Left renal cortex interstitium (tissue), 4 donors: ENCODE results near the gene NKAIN4. TPM values are rescaled to one million over a fixed set of nuclear protein-coding genes. Genes with fewer than 3 reads are reported as not detected.
"Not testable (repeated sequence)": the region's sequence is repeated elsewhere in the genome, so short reads cannot be mapped to it uniquely, and the experiment has no call there.

Source experiments
- DNase-seq, 4 donors: peaks; one replicate each; pipeline ENCODE4 v3.0.0-alpha.2; 2013; ENCODE audit warnings: low read depth in 4 of 4, low spot score in 2 of 4, missing footprints in 1 of 4
- polyA plus RNA-seq, 4 donors: library from polyadenylated mRNA; unstranded; fragments of 120-200 nt; gene quantifications; one replicate each; pipeline ENCODE4 v1.2.1, GENCODE V29; 2013; ENCODE audit not compliant: insufficient read length in 4 of 4

Gene NKAIN4
- polyA plus RNA-seq, 4 donors = 25.4 to 42.2 (median 40.8) TPM

DNA sequence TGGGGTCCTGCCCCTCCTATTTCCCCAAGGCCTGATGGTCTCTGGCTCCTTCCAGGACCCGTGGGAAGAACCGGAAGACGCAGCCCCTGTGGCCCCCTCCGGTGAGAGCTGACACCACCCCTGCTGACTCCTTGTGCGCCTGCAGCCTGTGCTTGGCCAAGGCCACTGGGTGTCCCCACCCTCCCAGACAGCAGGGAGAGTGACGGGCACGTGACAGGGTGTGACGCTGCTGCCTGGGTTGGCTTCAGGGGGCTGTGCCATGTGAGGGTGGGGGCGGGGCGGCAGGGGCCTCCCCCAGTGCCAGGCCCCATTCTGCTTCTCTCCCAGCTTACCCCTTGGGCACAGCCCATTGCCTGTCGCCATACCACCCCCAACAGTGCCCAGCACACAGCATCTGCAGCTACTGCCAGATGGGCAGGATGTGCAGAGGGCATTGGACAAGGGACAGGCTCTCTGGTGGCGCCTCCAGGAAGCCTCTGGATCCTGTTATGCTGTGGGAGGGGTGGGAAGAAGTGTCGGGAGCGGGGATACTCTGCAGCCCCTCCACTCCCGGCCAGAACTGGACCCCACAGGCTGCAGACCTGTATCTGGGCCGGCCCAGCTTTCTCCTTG, 15.6 kb downstream of the NKAIN4 start:
- no peak for DNase-seq

DNA sequence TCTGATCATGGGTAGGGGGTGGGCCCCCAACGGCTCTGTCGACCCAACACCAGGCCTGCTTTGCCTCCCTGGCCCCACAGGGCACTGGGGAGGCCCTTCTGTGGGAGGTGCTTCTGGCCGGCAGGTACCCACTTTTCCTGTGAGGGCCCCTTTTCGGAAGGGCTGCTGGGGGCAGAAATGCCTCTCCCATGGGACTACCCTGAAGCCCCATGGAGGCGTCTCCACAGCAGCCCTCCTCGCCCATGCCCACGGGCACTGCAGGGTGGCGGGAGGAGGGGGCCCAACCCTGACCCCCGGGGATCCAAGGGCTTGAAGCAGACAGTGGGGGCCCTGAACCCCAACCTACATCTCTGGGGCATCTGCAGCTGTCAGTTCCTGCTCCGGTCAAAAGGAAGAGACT, 16.2 kb downstream of the NKAIN4 start:
- no peak for DNase-seq

DNA sequence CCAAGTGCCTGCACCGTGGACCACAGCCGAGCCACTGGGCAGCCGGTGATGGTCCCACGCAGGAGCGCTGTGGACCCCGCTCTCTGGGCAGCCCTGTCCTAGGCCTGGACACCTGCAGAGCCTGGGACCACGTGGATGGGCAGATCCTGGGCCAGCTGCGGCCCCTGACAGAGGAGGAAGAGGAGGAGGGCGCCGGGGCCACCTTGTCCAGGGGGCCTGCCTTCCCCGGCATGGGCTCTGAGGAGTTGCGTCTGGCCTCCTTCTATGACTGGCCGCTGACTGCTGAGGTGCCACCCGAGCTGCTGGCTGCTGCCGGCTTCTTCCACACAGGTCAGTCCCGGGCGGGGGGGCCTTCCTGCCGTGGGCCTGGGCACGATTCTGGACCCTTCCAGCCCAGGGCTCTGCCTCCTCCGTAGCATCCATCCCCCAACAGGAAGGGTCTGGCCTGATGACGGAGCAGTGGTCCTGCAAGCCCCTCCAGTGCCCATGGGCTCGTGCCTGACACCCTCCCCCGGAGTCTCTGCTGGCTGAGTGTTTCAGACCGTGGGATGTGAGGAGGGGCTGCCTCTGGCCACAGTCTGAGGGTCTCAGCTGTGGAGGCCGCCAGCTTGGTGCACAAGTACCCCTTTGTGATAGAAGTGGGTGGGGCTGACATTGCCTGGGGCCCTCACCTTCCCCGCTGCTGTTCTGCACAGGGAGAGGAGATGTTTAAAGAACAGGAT, 18.0 kb downstream of the NKAIN4 start:
- DNase-seq = no peak

DNA sequence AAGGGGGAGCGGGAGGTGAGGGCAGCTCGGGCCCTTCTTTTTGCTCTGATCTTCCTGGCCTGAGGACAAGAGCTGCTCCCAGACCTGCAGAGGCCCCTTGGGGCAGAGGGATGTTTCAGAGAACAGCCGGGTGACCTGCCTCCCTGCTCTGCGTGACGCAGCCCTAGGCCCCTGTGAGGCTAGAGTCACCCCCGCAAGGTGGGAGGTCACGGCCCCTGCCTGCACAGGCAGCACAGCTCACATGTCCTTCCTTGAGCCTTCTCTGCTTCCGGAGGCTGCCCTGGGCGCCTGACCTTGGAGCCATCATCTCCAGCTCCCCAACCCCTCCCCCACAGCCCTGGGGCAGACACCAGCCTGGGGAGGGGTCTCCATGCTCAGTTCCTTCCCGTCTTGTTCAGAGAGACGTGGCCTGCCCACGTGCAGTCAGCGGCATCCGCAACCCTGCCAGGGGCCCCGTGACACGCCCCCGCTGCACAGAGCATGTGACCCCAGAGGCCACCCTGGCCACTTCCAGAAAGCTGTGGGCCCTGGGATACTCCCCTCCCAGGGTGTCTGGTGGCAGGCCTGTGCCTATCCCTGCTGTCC, 18.8 kb downstream of the NKAIN4 start, which contains the start of gene BIRC7:
TSS of gene BIRC7 (plus strand) at position 507 of the 585 bp plus-strand sequence. CDS start 192 bp downstream, outside the sequence.
- no peak for DNase-seq

DNA sequence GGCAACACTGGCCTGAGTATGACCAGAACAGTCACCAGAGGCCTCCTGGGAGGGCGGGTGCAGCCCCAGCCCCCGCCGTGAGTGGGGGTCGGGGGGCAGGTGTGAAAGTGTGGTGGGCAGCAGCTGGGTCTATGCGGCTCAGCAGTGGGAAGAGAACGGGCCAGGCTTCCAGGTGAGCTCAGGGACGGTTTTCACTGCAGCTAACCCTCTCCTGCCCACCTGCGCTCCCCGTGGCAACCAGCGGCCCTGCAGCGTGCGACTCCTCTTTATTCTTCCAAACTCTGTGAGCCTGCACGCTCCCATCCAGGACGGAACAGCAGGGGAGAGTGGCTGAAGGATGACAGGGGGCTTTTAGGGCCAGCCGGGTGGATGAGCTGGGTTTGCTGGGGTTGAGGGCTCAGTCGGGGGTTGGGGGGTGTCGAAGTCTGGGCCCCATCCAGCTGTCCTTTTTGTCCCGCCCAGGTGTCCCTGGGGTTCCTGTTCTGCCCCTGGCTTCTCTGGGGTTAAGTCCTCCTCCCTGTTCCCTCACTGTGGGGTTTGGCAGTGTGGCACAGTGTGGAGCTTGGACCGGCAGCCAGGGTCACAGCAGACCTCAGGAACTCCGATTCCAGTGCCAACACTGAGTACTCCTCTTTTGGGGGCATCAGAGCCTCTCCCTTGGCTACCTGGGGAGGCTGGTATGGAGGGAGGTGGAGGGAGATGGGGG, 19.4 kb downstream of the NKAIN4 start:
- no peak for DNase-seq

DNA sequence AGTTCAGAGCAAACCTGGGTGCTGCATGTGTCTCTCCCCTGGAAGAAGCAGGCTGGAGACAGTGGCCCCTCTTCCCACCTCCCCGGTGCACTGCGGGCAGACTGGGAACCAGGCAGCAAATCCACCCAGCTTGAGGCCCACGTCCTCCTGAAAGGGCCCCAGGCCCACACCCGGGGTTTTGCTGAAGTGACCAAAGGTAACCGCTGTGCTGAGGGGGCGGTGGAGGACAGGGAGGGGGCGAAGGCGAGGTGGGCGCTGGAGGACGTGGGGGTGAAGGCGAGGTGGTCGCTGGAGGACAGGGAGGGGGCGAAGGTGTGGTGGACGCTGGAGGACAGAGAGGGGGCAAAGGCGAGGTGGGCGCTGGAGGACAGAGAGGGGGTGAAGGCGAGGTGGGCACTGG, 20.3 kb downstream of the NKAIN4 start:
- no peak for DNase-seq

DNA sequence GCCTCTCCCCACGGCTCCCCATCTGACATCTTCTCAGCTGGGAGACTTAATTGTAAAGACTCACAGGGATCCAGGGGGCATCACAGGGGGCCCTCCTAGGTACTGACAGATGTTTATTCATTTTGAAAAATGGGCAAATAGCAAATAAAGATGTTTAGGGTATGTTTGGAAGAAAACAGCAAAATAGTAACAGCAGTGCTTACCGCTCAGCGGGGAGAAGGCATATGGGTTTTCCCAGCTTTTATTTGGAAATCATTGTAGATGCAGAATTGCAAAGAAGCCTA, 21.3 kb downstream of the NKAIN4 start:
- DNase-seq = no peak

DNA sequence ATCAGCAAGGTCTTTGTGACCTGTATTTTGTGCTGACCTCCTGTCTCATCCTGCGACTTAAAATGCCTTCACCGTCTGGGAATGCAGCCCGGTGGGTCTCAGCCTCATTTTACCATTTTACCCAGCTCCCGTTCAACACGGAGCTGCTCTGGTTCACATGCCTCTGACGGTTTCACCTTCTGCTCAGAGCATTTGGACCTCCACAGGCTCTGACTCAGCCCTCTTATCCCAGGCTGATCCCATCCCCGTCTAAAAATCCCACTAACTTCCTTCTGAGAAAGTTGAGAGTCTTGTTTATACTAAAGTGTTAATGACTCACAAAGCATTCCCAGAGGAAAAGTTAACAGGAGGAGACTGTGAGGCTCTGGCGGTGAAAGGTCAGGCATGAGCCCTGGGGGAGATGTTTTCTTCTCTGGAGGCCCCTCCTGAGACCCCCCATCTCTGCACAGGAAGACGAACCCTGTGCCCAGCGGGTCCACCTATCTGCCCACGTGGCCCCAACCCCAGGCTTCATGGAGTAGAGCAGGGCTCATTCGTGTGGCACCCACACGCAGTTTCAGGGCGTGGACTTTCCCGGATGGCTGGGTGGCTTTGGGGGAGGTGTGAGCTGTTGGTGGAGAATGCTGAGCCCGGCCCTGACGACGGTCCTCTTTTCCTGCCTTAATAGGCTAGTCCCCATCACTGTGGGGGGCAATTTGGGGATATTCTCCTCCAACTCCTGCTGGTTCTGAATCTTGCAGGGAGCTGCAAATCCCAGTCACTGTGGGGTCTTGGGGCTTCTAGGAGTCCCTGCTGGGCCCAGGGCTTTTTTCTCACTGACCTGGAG, 21.8 kb downstream of the NKAIN4 start:
- DNase-seq = no peak

DNA sequence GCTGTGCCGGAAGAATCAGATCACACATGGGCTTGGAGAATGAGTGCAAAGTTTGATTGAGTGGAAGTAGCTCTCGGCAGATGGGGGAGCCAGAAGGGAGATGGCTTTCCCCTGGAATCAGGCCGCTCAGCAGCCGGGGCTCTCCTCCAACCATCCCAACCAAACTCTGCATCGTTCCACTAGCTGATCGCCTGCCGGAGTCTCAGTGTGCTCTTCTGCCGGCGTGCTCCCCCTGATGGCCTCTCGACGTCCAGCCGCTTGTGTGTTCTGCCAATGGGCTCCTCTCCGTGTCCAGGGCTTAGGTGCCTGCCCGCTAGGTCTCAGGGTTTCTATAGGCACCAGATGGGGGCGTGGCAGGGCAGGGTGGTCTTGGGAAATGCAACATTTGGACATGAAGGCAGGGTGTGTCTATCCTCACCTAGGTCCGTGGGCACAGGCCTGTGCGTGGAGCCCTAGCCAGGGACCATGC, 23.4 kb downstream of the NKAIN4 start:
- DNase-seq = no peak

DNA sequence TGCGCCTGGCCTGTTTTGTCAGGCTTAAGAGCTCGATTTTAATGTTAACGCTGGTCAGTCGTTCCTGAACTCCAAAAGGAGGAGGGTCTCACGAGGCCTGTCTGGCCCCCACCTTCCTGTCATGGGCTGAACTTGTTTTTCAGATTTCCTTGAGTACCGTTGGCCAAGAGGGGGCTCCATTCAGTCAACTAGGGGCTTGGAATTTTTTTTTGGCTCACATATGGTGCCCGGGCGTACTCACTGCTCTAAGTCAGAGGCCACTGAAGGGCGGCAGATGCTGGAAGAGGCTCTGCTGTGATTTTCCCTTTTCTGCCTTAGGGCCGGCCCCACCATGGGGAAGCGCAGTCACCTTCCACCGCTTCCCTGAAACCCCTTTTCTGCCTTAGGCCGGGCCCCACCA, 25.5 kb downstream of the NKAIN4 start:
- no peak for DNase-seq

DNA sequence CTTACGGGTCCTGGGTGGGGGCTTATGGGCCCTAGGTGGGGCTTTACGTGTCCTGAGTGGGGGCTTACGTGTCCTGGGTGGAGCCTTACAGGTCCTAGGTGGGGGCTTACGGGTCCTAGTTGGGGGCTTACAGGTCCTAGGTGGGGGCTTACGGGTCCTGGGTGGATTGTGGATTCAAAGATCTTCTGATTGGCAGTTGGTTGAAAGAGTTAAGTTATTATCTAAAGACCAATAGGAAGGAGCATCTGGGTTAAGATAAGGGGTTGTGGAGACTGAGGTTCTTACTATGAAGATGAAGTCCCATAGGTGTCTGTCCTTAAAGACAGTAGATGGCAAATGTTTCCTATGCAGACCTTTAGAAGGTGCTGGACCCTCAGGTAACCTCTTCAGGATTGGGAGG, 27.0 kb downstream of the NKAIN4 start:
- no peak for DNase-seq

DNA sequence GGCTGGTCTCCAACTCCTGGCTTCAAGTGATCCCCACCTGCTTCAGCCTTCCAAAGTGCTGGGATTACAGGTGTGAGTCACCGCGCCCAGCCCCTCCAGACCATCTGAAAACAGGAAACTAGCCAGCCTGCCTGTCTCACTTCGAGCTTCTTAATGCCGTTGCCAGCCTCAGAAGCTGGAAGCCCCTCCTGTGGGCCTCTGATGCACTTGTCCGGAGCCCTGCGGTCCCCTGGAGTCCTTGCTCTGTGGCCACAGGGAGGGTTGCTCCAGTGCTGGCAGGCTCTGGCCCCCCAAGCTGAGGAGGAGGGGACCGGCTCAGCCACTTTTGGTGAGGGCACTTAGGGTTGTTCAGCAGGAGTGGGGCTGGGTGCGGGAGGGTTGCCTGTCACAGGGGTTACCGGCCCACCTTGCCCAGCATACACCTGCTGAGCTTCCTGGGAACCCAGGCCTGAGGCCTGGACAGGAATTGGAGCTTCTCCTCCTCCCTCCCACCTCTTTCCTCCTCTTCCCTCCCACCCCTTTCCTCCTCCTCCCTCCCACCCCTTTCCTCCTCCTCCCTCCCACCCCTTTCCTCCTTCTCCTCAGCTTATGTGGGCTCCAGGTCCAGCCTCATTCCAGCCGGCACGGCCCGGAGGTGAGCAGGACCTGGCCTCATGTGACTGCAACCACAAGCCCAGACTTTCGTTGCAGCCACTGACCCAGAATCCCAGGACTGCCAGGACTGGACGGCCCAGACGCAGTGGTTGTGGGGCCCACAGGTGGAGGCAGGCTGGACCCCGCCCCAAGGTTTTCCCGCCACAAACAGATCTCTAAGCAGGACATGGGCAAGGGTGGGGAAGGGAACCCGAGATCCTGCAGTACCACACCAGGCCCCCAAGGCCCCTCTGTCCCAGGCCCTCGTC, 28.0 kb downstream of the NKAIN4 start:
- no peak for DNase-seq

DNA sequence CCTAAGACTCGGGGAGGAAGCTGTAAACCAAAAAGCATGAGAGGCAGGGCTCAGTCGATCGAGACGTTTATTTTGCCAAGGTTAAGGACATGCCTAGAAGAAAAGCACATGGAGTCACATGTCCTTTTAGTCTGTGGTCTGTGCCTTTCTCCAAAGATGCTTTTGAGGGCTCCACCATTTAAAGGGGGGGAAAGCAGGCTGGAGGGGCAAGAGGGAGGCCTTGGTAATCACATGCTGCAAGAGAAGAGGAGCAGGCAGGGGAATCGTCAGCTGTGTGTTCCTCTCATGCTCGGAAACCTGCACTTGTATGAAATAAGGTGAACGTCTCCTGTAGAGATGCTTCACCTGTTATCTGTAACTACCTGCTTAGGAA, 29.2 kb downstream of the NKAIN4 start:
- no peak for DNase-seq

DNA sequence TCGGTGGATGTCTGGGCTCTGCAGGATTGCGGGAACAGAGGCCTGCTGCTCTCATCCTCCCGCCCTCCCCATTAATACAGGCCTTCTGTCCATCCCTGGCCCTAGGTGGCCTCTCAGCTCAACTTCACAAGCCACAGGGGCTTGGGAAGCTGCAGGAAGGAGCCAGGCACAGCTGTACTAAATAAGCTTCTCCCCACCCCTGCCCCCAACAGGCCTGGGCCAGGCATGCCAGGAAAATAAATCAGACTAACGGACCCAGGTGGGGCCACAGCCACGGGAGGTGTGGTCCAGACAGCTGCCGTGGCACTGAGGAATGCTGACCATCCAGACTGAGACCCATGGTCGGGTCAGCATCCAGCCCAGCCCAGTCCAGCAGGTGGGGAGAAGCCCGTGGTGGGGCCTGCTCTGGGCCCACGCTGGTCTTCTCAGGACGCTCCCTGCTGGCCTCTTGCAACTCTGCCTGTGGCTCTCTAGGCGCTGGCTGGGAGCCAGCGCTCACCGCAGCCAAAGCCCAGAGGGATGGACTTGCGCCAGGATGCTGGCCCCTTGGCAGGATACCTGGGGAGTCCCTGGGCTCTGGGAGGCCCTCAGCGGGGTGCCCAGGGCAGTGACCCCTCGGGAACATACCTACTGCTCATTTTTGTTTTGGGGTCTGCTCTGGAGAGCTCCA, 29.7 kb downstream of the NKAIN4 start:
- no peak for DNase-seq

DNA sequence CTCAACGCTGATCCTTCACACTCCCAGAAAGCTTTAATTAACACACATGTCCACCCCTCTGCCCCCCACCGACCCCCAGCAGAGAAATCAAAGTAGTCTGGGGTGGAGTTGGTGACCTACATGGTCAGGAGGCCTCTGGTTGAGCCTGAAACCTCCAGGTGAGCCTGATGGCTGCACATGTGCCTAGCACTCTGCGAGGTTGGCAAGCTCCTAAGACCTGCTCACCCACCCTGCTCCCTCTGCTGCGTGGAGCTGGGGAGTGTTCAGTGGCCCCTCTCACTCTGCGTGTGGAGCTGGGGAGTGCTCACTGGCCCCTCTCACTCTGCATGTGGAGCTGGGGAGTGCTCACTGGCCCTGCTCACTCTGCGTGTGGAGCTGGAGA, 30.4 kb downstream of the NKAIN4 start:
- no peak for DNase-seq

DNA sequence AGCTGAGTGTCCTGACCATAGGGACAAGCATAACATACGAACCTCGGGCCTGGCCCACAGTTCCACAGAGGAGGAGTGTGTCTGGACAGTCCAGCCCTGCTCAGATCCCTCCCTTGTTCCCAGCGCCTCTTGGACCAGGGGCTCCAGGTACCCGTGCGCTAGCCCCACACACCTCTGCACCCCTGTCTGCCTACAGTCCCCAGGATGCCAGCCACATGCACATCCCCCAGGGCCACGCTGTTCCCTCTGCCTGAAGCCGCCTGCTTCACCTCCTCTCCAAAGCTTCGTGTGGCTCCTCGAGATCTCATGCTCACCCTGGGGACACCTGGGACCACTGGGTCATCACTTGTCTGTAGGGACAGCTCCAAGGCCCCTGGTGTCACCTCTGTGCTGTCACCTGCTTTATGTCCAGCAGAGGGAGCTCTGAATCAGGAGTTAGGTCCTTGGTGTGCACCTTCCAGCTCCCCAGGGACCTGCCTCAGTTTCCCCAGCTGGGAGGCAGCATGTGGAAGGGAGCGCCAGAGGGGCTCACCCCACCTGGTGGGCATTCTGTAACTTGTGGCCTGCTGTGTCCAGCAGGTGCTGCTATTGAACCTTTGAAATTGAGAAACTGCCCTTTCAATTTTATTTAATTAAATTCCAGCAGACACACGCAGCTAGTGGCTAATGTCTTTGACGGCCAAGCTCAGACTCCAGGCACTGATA, 31.0 kb downstream of the NKAIN4 start:
- DNase-seq = no peak

DNA sequence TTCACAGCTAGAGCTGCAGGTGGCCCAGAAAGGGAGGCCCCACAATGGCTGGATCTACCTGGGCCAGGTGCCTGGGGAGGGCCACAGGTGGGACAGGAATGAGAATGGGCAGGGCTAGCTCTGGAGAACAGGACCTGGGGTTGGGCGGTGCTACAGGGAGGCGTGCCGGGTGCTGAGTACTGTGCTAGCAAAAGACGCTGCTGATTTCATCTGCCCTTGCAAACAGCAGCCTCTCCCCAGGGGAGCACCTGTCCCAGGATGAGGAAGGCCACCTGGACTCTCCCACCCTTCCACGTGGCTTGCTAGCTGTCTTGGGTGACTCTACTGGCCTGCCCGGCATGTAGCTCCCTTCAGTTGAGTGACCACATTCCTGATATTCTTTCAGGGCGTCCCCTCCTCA, 31.7 kb downstream of the NKAIN4 start:
- no peak for DNase-seq

DNA sequence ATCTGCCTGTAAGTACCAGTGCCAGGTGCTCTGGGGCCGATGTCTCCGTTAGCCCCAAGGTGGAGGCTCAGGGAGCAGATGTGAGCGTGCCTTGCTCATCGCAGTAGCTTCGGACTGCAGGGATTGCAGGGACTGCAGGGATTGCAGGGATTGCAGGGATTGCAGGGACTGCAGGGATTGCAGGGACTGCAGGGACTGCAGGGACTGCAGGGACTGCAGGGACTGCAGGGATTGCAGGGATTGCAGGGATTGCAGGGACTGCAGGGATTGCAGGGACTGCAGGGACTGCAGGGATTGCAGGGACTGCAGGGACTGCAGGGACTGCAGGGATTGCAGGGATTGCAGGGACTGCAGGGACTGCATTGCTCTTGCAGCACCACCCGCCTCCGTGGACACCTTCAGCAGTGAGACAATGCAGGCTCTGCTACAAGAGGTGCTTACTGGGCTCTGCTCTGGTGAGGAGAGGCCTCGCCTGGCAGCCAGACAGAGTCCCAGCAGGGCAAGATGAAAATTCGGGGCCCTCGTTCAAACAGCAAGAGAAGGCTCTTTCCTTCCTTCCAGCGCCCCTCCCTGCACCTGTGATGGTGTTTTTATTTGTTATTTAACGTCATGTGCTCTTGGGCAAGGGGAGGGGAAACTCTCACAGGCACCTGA, 32.7 kb downstream of the NKAIN4 start:
- DNase-seq = not testable (repeated sequence)
